PC-3 (cell line): Measurements from ENCODE around the gene PROX1.

Experiments used
- EZH2 ChIP-seq: fragments of 300-600 bp; sonication (generic); IDR thresholded peaks from one replicate; pipeline ENCODE4 v1.6.1; 2017; ENCODE audit warnings: antibody characterized with exemption, mild to moderate bottlenecking, low read length; ENCODE audit not compliant: unreplicated experiment
- TF ChIP-seq, protein P1 (sequence below): fragments of 300-600 bp; sonication (generic); conservative IDR thresholded peaks from 2 replicates; pipeline ENCODE4 v1.5.1; 2017; ENCODE audit warnings: antibody characterized with exemption, low read depth, mild to moderate bottlenecking, low read length

DNA sequence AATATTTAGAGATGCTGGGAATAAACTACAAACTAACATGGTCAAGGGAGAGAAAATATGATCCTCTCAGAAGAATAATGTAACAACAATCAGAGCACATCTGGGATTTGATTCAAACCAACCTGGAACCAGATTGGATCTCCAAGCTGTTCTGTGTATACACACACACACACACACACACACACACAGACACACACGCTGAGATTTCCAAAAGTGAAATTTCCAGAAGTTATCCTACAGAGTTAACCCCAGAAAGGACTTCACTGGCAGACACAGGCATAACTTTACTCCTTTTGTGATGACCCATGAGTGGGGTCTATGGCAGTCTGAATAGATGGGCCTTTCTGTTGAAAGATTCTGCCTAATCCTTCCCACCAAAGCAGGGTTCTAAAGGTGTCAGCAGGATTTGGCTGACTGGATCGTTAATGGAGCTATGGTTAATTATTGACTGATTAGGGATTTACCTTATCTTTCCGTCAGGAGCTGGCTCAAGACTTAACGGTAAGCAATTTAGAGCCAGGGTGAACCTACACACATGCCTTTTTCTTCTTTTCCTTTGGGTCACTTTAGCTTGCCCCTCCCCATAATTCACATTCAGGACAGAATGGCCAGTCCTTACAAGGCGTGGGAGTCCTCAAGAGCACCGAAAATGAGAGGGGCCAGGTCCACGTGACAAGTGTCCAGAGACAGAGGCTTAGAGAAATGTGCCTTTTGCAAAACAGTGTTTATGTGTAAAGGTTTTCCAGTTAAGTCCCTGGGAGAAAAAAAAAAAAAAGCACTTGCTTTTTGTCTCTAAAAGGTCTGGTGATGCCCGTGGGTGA, 10.9 kb upstream of the PROX1 start:
- TF ChIP-seq, protein P1, sequence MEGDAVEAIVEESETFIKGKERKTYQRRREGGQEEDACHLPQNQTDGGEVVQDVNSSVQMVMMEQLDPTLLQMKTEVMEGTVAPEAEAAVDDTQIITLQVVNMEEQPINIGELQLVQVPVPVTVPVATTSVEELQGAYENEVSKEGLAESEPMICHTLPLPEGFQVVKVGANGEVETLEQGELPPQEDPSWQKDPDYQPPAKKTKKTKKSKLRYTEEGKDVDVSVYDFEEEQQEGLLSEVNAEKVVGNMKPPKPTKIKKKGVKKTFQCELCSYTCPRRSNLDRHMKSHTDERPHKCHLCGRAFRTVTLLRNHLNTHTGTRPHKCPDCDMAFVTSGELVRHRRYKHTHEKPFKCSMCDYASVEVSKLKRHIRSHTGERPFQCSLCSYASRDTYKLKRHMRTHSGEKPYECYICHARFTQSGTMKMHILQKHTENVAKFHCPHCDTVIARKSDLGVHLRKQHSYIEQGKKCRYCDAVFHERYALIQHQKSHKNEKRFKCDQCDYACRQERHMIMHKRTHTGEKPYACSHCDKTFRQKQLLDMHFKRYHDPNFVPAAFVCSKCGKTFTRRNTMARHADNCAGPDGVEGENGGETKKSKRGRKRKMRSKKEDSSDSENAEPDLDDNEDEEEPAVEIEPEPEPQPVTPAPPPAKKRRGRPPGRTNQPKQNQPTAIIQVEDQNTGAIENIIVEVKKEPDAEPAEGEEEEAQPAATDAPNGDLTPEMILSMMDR, result no peak
- TF ChIP-seq EZH2, result no peak
